Measurements from ENCODE around the gene SCFD2.

- TF ChIP-seq CREB1 (IDR thresholded peaks at IDR 0.05; ENCODE audit: low read depth) (no peak), YY1 (IDR thresholded peaks at IDR 0.05; ENCODE audit: low read depth, low read length) (no peak), E2F8 (IDR thresholded peaks at IDR 0.05; ENCODE audit: low read depth, partially characterized antibody) (no peak)
- TF ChIP-seq, protein P1, sequence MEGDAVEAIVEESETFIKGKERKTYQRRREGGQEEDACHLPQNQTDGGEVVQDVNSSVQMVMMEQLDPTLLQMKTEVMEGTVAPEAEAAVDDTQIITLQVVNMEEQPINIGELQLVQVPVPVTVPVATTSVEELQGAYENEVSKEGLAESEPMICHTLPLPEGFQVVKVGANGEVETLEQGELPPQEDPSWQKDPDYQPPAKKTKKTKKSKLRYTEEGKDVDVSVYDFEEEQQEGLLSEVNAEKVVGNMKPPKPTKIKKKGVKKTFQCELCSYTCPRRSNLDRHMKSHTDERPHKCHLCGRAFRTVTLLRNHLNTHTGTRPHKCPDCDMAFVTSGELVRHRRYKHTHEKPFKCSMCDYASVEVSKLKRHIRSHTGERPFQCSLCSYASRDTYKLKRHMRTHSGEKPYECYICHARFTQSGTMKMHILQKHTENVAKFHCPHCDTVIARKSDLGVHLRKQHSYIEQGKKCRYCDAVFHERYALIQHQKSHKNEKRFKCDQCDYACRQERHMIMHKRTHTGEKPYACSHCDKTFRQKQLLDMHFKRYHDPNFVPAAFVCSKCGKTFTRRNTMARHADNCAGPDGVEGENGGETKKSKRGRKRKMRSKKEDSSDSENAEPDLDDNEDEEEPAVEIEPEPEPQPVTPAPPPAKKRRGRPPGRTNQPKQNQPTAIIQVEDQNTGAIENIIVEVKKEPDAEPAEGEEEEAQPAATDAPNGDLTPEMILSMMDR (IDR thresholded peaks at IDR 0.05 in 2 of 3, conservative IDR thresholded peaks at IDR 0.05 in 1 of 3; ENCODE audit: control insufficient read depth in 2 of 3, extremely low read depth in 1 of 3, insufficient read depth in 1 of 3, low read depth in 3 of 3, low read length in 3 of 3) = no peak
- TF ChIP-seq, protein P2, sequence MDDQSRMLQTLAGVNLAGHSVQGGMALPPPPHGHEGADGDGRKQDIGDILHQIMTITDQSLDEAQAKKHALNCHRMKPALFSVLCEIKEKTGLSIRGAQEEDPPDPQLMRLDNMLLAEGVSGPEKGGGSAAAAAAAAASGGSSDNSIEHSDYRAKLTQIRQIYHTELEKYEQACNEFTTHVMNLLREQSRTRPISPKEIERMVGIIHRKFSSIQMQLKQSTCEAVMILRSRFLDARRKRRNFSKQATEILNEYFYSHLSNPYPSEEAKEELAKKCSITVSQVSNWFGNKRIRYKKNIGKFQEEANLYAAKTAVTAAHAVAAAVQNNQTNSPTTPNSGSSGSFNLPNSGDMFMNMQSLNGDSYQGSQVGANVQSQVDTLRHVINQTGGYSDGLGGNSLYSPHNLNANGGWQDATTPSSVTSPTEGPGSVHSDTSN (IDR thresholded peaks at IDR 0.05; ENCODE audit: insufficient replicate concordance, low read depth, low read length) = no peak
Observed at GRCh38 chr4:53026233-53026632, 339.6 kb downstream of the SCFD2 start.
